ENCODE measurements around the gene RIPOR3.
A peak's percentile ranks its signal among the peaks of the same experiment; 100 is the strongest.

The RIPOR3 gene

DNA sequence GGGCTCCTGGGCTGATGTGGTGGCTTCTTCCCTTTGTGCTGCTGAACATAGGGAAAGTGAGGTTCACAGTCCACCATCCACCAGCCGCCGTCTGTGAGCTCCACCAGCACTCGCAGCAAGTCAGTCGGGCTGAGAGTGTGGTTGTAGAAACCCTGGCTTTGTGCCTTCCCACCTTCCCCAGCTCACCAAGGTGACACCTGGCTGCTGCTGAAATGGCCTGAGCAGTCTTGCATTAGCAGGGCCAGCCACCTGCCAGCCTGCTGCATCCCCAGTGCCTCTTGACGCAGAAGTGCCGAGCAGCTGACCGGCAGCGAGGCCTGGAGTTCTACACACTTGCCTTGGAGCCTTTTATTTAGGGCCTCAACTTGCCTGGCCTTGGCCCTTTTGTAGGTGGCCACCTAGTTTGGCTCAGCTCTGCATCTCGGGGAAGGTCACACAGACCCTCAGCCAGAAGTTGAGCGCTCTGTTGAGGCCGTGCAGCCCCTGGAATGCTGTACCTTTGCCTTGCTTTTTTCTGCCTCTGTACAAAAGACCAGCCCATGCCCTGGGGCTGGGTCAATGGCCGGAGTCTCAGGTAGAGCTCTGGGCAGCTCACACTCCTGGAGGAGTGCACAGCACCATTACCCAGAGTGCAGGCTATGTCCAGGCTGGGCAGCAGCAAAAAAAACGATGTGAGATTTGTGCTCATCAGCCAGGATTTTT lies 104.7 kb downstream of the RIPOR3 start:
- DNase-seq: no peak

GRCh38 chr20:50585678-50586077 lies 105.7 kb downstream of the RIPOR3 start:
- DNase-seq: no peak

GRCh38 chr20:50585214-50585613 lies 106.1 kb downstream of the RIPOR3 start:
- no peak for DNase-seq

- no peak for DNase-seq
Measured at GRCh38 chr20:50584687-50585086, 106.7 kb downstream of the RIPOR3 start.

- DNase-seq: no peak
Measured at GRCh38 chr20:50583442-50584150, 107.7 kb downstream of the RIPOR3 start.

- DNase-seq: no peak
Measured at GRCh38 chr20:50582591-50583234, 108.6 kb downstream of the RIPOR3 start.

DNA sequence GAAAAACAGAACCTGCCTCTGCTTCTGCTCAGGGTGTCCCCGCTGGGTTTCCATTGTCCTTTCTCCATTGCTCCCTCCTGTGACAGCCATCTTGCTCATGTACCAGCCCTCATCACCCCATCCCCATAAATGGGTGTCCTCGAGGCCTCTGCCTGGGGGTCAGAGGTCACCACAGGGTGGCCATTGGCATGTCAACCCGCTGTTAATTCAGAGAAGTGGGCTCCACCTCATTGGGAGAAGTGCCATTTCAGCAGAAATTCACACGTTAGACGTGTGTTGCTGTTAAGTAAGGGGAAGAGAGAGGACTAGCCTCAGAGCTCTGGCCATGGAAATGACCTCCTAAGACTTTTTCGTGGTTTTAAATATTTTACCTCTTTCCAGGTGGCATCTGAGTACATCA lies 109.2 kb downstream of the RIPOR3 start:
- DNase-seq: no peak

GRCh38 chr20:50580842-50581544 lies 110.3 kb downstream of the RIPOR3 start:
- no peak for DNase-seq

DNA sequence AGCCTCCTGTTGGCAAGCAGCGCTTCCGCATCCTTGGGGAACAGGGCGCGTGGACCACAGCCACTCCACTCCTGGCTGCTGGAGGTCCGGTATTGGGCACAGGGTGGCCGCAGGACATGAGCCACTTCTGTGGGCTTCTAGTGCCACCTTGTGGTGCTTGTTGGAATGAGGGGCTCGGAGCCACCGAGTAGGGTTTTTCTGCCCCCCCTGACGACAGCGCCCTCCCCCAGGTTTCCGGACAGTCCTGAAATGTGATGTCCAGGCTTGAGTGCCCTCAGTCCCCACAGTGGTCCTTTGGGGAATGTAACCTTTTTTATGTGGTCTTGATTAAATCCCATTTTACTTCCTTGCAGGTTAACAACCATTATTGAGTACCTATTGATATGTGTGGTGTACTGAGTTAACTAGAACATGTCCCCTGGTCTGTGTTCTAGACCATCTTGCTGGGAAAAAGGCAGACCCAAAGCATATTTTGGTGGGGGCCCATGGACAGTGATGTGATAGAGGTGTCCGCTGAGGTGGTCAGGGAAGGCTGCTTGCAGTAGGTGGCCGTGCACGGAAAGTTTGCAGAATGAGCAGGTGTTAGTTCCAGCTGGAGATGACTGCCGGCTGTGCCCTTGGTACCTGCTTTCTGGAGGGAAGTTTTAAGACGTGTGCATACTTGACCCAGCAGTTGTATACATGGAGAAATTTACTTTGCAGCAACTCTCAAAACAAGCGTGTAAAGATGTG lies 111.2 kb downstream of the RIPOR3 start:
- peak; percentile 32 for DNase-seq

DNA sequence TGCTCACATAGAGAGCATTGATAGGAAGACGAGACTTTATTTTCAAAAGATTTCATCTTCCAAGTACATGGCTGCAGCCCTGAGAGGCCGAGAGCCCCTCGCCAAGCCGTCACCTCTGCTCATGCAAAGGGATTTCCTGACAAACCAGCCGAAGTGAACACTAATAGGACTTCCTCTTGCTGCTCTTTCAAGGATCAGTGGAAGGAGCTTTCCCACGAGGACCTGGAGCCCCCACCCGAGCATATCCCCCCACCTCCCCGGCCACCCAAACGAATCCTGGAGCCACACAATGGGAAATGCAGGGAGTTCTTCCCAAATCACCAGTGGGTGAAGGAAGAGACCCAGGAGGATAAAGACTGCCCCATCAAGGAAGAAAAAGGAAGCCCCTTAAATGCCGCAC lies 111.8 kb downstream of the RIPOR3 start:
- DNase-seq: no peak

GRCh38 chr20:50578778-50579165 lies 112.6 kb downstream of the RIPOR3 start:
- DNase-seq: no peak

DNA sequence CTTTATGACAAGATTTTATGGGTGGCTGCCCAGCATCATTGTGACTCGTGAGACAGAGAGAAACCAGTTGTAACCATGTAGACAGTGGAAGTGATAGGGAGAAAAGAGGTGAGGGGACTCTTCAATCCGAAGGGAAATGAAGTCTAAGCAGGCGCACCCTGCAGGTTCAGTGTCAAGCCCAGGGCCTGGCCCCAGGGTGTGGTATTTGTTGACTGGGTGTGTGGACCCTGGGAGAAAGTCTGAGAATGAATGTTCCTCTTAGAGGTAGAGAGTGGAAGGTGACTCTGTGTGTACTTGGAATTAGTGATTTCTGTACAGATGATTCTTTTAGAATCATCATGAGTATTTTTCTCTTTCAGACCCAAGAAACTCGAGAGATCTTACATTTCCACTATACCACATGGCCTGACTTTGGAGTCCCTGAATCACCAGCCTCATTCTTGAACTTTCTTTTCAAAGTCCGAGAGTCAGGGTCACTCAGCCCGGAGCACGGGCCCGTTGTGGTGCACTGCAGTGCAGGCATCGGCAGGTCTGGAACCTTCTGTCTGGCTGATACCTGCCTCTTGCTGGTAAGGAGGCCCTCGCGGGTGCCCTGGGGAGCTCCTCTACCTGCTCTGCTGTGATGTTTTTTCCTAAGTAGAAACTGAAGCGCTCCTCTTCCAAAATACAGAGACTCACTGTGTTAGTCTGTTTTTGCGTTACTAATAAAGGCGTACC lies 113.1 kb downstream of the RIPOR3 start:
- DNase-seq: no peak

DNA sequence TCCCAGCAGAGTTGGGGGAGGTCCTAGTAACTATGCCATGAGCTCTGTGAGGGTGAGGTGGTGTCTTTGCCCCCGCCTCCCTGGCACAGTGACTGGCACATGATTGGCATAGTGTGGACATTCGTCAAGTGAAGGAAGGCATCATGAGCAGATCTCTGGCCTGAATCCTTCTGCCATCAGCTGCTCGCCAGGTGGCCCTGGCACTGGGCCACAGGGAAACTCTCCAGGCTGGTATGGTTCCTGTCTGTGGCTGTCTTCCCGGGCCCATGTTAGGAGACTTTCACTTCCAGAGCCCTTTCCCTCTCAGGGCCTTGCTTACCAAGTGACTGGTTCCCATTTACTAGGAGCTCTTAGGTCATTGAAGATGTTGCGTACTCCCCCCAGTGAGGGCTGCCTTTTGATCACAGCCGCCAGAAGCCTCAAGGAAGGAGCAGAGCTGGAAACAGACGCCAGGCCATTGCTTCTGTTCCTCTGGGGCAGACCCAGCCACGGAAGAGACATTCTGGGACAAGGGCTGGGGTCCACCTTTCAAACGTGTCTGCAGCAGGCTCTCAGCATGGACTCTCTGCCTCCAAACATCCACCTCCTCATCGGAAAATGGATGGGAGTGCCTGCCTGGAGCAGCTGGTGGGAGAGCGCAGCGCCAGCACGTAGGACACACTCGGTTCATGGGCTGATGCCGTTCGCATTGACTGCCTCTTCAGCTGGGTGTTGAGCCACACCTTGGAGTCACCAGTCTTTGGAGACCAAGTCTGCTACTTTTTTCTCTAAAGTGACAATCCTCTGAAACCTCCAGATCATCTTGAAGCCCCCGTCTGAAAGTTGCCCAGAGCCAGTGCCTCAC lies 113.9 kb downstream of the RIPOR3 start:
- no peak for DNase-seq

DNA sequence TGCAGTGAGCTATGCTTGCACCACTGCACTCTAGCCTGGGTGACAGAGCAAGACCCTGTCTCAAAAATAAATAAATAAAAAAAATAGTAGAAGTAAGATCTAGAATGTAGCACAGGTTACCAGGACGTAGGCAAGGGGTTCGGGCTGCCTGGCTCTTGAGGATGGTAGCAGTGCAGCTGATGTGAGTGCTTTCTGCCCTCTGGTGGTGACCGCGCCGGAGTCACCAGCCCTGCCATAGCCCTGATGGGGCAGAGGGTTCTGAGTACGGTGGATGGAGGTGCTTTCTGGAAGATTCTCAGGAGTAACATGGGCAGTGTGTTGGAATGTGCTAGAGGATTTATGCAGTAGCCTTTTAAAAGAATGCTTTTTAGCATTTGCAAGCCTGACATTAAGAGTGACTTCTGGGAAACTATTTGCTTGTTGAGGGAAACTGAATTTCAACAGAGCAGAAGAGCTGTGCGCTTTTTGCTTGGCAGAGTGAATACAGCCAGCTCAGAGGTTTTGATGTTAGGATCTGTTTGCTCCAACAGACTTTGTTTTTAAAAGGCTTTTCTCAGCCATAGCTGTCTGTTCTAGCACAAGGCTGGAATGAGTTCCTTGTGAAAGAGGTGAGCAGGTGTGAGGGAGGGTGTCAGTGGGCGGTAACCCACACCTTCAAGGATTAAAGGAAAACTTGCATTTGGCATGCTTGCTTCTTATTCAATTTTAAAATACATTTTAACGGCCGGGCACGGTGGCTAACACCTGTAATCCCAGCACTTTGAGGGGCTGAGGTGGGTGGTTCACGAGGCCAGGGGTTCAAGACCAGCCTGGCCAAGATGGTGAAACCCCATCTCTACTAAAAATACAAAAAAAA lies 115.2 kb downstream of the RIPOR3 start:
- peak; percentile 28 for DNase-seq

DNA sequence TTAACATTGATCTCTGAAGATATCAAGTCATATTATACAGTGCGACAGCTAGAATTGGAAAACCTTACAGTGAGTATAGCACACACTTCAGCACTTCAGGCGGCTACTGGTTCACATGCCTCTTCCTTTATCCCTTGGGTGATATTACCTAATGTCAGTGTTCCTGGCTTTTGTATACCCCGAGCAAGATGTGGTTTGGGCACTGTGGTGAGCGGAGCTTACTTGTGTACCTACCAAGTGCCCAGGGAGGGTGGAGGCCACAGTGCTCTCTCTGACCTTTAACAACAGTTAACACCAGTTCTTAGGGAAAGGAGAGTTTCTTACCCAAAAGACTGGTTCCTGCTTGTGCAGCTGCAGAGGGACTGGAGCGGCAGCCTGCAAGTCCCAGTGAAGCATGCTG lies 116.8 kb downstream of the RIPOR3 start:
- DNase-seq: no peak

GRCh38 chr20:50574108-50574507 lies 117.2 kb downstream of the RIPOR3 start:
- no peak for DNase-seq

- no peak for DNase-seq
Measured at GRCh38 chr20:50572938-50573777, 118.2 kb downstream of the RIPOR3 start.

DNA sequence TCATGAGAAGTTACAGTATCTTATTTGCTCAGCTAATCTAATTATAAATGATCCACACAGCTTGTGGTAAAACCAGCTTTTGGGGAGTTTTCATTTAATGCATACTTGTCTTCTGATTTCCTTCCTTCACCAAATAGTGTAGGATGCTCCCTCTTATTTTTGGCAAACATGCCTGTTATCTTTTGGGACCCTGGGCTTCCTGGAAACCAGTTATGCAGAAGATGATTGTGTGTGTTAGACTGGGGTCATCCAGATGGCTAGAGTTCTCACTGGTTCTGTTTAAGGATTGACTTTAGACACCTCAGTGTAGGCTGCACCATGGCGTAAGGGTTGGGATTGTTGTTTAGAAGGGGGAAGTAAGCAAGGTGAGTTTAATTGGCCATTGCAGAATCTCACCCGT lies 119.9 kb downstream of the RIPOR3 start:
- no peak for DNase-seq
